HK-2 (cell line): ENCODE measurements around the gene NME2.
"Not testable (repeated sequence)": the region's sequence is repeated elsewhere in the genome, so short reads cannot be mapped to it uniquely, and the experiment has no call there.

Experiments
- DNase-seq: peaks from one replicate; pipeline ENCODE4 v3.0.0-alpha.2; 2018; ENCODE audit not compliant: unreplicated experiment

NME2 gene

GRCh38 chr17:51153210-51154072, 12.8 kb upstream of the NME2 start, which contains the start of gene NME1:
TSS of gene NME1 (plus strand) at chr17:51153559. CDS start at chr17:51155655, 2,096 bp downstream.
- DNase-seq, result peak; percentile 98

GRCh38 chr17:51154176-51154575, 12.0 kb upstream of the NME2 start:
- no peak for DNase-seq

- DNase-seq, result no peak
These were observed 10.8 kb upstream of the NME2 start for GRCh38 chr17:51155416-51155815.

GRCh38 chr17:51159604-51160003, 6.6 kb upstream of the NME2 start:
- DNase-seq, result no peak

- DNase-seq, result no peak
These were observed 4.7 kb upstream of the NME2 start for GRCh38 chr17:51161541-51161940.

GRCh38 chr17:51164911-51165679, 1.1 kb upstream of the NME2 start:
- no peak for DNase-seq

GRCh38 chr17:51165680-51166197, 472 bp upstream of the NME2 start:
- no peak for DNase-seq

- DNase-seq, result peak; percentile 76
These were observed 1.0 kb downstream of the NME2 start for GRCh38 chr17:51166987-51167931.

GRCh38 chr17:51169340-51169739, 3.1 kb downstream of the NME2 start:
- no peak for DNase-seq

- DNase-seq, result no peak
These were observed 4.5 kb downstream of the NME2 start for GRCh38 chr17:51170736-51171135.

- not testable (repeated sequence) for DNase-seq
These were observed 5.8 kb downstream of the NME2 start for GRCh38 chr17:51172030-51172429.

- no peak for DNase-seq
These were observed 14.3 kb downstream of the NME2 start for GRCh38 chr17:51180486-51180885.

- DNase-seq, result no peak
These were observed 17.9 kb downstream of the NME2 start for GRCh38 chr17:51184124-51184523.

- DNase-seq, result no peak
These were observed 19.6 kb downstream of the NME2 start for GRCh38 chr17:51185763-51186332.

- DNase-seq, result no peak
These were observed 22.1 kb downstream of the NME2 start for GRCh38 chr17:51188271-51188833.

GRCh38 chr17:51189162-51189561, 23.0 kb downstream of the NME2 start:
- DNase-seq, result no peak

GRCh38 chr17:51189628-51190027, 23.4 kb downstream of the NME2 start:
- DNase-seq, result no peak

- no peak for DNase-seq
These were observed 25.7 kb downstream of the NME2 start for GRCh38 chr17:51191895-51192294.

GRCh38 chr17:51197754-51198153, 31.5 kb downstream of the NME2 start:
- DNase-seq, result no peak

GRCh38 chr17:51200295-51200694, 34.1 kb downstream of the NME2 start:
- DNase-seq, result no peak

- no peak for DNase-seq
These were observed 34.6 kb downstream of the NME2 start for GRCh38 chr17:51200846-51201245.
